Measurements from ENCODE around the gene RNF130. TPM values are rescaled to one million over a fixed set of nuclear protein-coding genes. Genes with fewer than 3 reads are reported as not detected.
"Not testable (repeated sequence)": the region's sequence is repeated elsewhere in the genome, so short reads cannot be mapped to it uniquely, and the experiment has no call there.

The RNF130 gene
- total RNA-seq, 1 experiment from 2014 or later: 58.5 TPM

DNA sequence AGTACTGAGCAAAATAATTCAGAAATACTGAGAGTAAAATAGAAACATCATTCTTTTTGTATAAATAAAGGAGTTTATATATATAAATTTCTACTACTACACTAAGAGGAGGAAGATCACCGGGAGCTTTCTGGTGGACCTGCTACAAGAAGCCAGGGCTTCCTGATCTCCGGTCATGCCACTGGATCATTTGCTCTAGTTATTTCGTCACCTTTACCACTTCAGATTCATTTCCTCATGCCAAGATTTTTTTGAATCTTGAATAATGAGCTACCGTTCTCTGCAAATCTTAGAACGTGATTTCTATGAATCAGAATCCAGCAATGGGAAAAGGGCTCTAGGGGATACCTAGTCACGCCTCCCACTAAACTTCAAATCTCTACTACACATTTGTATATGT is 111.9 kb downstream of the RNF130 start:
- H3K4me1 Mint-ChIP-seq: no peaks in the 10 kb centered on the region
- H3K36me3 Mint-ChIP-seq: peaks cover 26% of the 10 kb centered on the region
- CTCF ChIA-PET: no interaction called here
- POLR2A ChIA-PET: interaction anchor here (0.7 kb wide), 1 partner anchor 28 kb away, joined by 3 read pairs; no protein-coding TSS in a partner anchor
- DNase-seq (ENCODE audit: low spot score) (no peak), ATAC-seq (no peak)
- TF ChIP-seq ZBTB21 (CRISPR knock-in tag; IDR thresholded peaks at IDR 0.05; ENCODE audit: borderline replicate concordance) (no peak), E2F5 (CRISPR knock-in tag; IDR thresholded peaks at IDR 0.05) (no peak), ZNF416 (CRISPR knock-in tag; IDR thresholded peaks at IDR 0.05) (no peak), NR3C1 (CRISPR knock-in tag; conservative IDR thresholded peaks at IDR 0.05; ENCODE audit: low read depth) (no peak), GABPB1 (CRISPR knock-in tag; IDR thresholded peaks at IDR 0.05) (no peak), E2F1 (CRISPR knock-in tag; IDR thresholded peaks at IDR 0.05) (no peak), RELA (CRISPR knock-in tag; IDR thresholded peaks at IDR 0.05; ENCODE audit: borderline replicate concordance) (no peak), HMGA2 (CRISPR knock-in tag; IDR thresholded peaks at IDR 0.05) (no peak)
- H3K9me3 Mint-ChIP-seq: no peaks in the 10 kb centered on the region
- H3K4me3 Mint-ChIP-seq: no peak overlapping the region
- H3K27me3 Mint-ChIP-seq (ENCODE audit: low read depth): no peaks in the 10 kb centered on the region
- no peak overlapping the region for H3K27ac Mint-ChIP-seq

DNA sequence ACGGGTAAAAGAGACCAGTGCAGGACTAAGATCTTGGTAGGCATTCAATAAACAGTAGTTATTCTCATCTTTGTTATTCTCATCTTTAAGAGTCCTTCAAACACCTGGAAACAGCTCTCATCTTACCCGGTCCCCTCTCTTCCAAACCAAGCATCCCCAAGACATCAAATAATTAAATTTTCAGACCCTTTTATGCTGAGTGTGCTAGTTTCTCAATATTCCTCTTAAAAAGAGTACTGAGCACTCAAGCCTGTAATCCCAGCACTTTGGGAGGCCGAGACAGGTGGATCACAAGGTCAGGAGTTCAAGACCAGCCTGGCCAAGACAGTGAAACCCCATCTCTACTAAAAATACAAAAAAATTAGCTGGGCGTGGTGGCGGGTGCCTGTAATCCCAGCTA is 112.4 kb downstream of the RNF130 start:
- H3K4me3 Mint-ChIP-seq; H3K9me3 Mint-ChIP-seq; DNase-seq (ENCODE audit: low spot score); ATAC-seq; POLR2A ChIA-PET; H3K27me3 Mint-ChIP-seq (ENCODE audit: low read depth); H3K4me1 Mint-ChIP-seq; H3K27ac Mint-ChIP-seq: not testable (repeated sequence)
- H3K36me3 Mint-ChIP-seq: peaks cover 24% of the 10 kb centered on the region
- CTCF ChIA-PET: interaction anchor here (1.4 kb wide), 1 partner anchor 31 kb away, joined by 3 read pairs; no protein-coding TSS in a partner anchor

DNA sequence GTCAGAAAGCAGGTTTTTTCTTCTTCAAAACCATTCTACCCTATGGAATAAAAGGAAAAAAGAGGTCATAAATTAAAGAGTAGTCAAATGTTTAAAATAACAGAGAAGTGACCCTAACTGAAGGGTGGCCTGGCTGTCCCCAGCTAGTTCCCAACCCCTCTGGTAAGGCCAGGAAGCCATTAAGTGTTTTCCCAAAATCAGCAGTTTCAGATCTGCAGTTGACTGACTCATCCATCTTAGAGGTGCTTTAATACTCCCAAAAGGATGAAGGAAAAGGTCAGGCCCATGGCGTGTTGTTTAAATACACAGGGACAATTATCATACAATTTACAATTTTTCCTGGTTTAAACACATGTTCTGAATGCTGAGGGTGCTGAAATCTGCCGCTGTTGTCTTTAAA is 115.9 kb downstream of the RNF130 start:
- peaks cover 7% of the 10 kb centered on the region; the same call in 1 of the 2 replicates for H3K9me3 Mint-ChIP-seq
- no peak overlapping the region for H3K27ac Mint-ChIP-seq
- CTCF ChIA-PET: interaction anchor here (1.0 to 1.8 kb wide), 2 partner anchors 19 to 135 kb away, joined by 3 read pairs; no protein-coding TSS in a partner anchor

GRCh38 chr5:179955062-179955461 is 116.5 kb downstream of the RNF130 start:
- H3K4me3 Mint-ChIP-seq: no peak overlapping the region
- ChIA-PET CTCF (interaction anchor here (1.8 kb wide), 1 partner anchor 20 kb away, joined by 3 read pairs; no protein-coding TSS in a partner anchor), POLR2A (no interaction called here)
- DNase-seq (ENCODE audit: low spot score): no peak
- H3K9me3 Mint-ChIP-seq: peaks cover 7% of the 10 kb centered on the region; the same call in 1 of the 2 replicates
- H3K36me3 Mint-ChIP-seq: peaks cover 17% of the 10 kb centered on the region
- H3K4me1 Mint-ChIP-seq: no peaks in the 10 kb centered on the region
- TF ChIP-seq, protein P1, sequence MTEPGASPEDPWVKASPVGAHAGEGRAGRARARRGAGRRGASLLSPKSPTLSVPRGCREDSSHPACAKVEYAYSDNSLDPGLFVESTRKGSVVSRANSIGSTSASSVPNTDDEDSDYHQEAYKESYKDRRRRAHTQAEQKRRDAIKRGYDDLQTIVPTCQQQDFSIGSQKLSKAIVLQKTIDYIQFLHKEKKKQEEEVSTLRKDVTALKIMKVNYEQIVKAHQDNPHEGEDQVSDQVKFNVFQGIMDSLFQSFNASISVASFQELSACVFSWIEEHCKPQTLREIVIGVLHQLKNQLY (CRISPR knock-in tag; IDR thresholded peaks at IDR 0.05): no peak
- no peak for TF ChIP-seq ZNF219 (CRISPR knock-in tag; IDR thresholded peaks at IDR 0.05; ENCODE audit: borderline replicate concordance)
- TF ChIP-seq, protein P2, sequence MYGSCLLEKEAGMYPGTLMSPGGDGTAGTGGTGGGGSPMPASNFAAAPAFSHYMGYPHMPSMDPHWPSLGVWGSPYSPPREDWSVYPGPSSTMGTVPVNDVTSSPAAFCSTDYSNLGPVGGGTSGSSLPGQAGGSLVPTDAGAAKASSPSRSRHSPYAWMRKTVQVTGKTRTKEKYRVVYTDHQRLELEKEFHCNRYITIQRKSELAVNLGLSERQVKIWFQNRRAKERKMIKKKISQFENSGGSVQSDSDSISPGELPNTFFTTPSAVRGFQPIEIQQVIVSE (CRISPR knock-in tag; IDR thresholded peaks at IDR 0.05; ENCODE audit: borderline replicate concordance): no peak
- no peak for TF ChIP-seq ELF4 (CRISPR knock-in tag; IDR thresholded peaks at IDR 0.05; ENCODE audit: low read depth)
- TF ChIP-seq, protein P3, sequence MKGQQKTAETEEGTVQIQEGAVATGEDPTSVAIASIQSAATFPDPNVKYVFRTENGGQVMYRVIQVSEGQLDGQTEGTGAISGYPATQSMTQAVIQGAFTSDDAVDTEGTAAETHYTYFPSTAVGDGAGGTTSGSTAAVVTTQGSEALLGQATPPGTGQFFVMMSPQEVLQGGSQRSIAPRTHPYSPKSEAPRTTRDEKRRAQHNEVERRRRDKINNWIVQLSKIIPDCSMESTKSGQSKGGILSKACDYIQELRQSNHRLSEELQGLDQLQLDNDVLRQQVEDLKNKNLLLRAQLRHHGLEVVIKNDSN (CRISPR knock-in tag; IDR thresholded peaks at IDR 0.05): no peak
- no peak for TF ChIP-seq PREB (CRISPR knock-in tag; IDR thresholded peaks at IDR 0.05; ENCODE audit: borderline replicate concordance)
- no peak for TF ChIP-seq ZNF512 (CRISPR knock-in tag; IDR thresholded peaks at IDR 0.05; ENCODE audit: borderline replicate concordance)
- no peak for TF ChIP-seq GTF2I (CRISPR knock-in tag; conservative IDR thresholded peaks at IDR 0.05)
- H3K27ac Mint-ChIP-seq: no peak overlapping the region
- ATAC-seq: no peak
- no peaks in the 10 kb centered on the region for H3K27me3 Mint-ChIP-seq (ENCODE audit: low read depth)

More for the DNA sequence above, 115.9 kb downstream of the RNF130 start:
- POLR2A ChIA-PET: no interaction called here
- no peak for TF ChIP-seq RORB (CRISPR knock-in tag; IDR thresholded peaks at IDR 0.05)
- TF ChIP-seq ZNF396 (CRISPR knock-in tag; IDR thresholded peaks at IDR 0.05; ENCODE audit: borderline replicate concordance): no peak
- no peak for TF ChIP-seq PRRX2 (CRISPR knock-in tag; IDR thresholded peaks at IDR 0.05)
- TF ChIP-seq ZNF317 (CRISPR knock-in tag; IDR thresholded peaks at IDR 0.05; ENCODE audit: borderline replicate concordance, low read depth): no peak
- TF ChIP-seq, protein P4, sequence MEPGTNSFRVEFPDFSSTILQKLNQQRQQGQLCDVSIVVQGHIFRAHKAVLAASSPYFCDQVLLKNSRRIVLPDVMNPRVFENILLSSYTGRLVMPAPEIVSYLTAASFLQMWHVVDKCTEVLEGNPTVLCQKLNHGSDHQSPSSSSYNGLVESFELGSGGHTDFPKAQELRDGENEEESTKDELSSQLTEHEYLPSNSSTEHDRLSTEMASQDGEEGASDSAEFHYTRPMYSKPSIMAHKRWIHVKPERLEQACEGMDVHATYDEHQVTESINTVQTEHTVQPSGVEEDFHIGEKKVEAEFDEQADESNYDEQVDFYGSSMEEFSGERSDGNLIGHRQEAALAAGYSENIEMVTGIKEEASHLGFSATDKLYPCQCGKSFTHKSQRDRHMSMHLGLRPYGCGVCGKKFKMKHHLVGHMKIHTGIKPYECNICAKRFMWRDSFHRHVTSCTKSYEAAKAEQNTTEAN (CRISPR knock-in tag; IDR thresholded peaks at IDR 0.05): no peak
- no peak for TF ChIP-seq CREB1 (CRISPR knock-in tag; IDR thresholded peaks at IDR 0.05)
- no peak for TF ChIP-seq IRF2 (CRISPR knock-in tag; IDR thresholded peaks at IDR 0.05; ENCODE audit: borderline replicate concordance, low read depth)
- no peak for TF ChIP-seq NFE2L1 (CRISPR knock-in tag; IDR thresholded peaks at IDR 0.05)
- TF ChIP-seq SMAD3 (CRISPR knock-in tag; IDR thresholded peaks at IDR 0.05; ENCODE audit: borderline replicate concordance): no peak
- Mint-ChIP-seq H3K4me3 (no peak overlapping the region), H3K36me3 (peaks cover 17% of the 10 kb centered on the region), H3K27me3 (ENCODE audit: low read depth) (no peaks in the 10 kb centered on the region), H3K4me1 (no peaks in the 10 kb centered on the region)
- ATAC-seq: no peak
- DNase-seq (ENCODE audit: low spot score): no peak
